GM19239 (cell line): ENCODE measurements around the gene SPDL1.

Source experiments
- DNase-seq: peaks from one replicate; pipeline ENCODE4 v3.0.0; 2011; ENCODE audit warnings: low spot score; ENCODE audit not compliant: insufficient read length
- FAIRE-seq: peaks from 2 replicates; lab custom pipeline; 2011; peaks lifted over from hg19 to GRCh38; lab: Jason Lieb, UNC

SPDL1 gene

GRCh38 chr5:169583424-169584220 lies at the start of gene SPDL1:
SPDL1 (plus strand) TSS chr5:169583773; CDS start chr5:169588417, 4,644 bp downstream.
- FAIRE-seq (peak; percentile 99), DNase-seq (peak; percentile 54)

GRCh38 chr5:169534311-169534880 lies 49.2 kb upstream of the SPDL1 start:
- DNase-seq = no peak
- FAIRE-seq = no peak

- FAIRE-seq = no peak
These were observed 48.6 kb upstream of the SPDL1 start for GRCh38 chr5:169534939-169535338.

GRCh38 chr5:169538944-169539343 lies 44.6 kb upstream of the SPDL1 start:
- no peak for DNase-seq
- no peak for FAIRE-seq

More at GRCh38 chr5:169534939-169535338, 48.6 kb upstream of the SPDL1 start:
- DNase-seq = no peak

- FAIRE-seq = no peak
- no peak for DNase-seq
These were observed 40.8 kb upstream of the SPDL1 start for GRCh38 chr5:169542811-169543210.

GRCh38 chr5:169544264-169544950 lies 39.2 kb upstream of the SPDL1 start:
- DNase-seq (no peak), FAIRE-seq (no peak)

- FAIRE-seq (no peak), DNase-seq (no peak)
These were observed 37.8 kb upstream of the SPDL1 start for GRCh38 chr5:169545762-169546161.

GRCh38 chr5:169546346-169546745 lies 37.2 kb upstream of the SPDL1 start:
- FAIRE-seq (no peak), DNase-seq (no peak)

GRCh38 chr5:169547508-169547907 lies 36.1 kb upstream of the SPDL1 start:
- FAIRE-seq (no peak), DNase-seq (no peak)

- DNase-seq (no peak), FAIRE-seq (no peak)
These were observed 35.3 kb upstream of the SPDL1 start for GRCh38 chr5:169548315-169548714.

GRCh38 chr5:169549453-169550100 lies 34.0 kb upstream of the SPDL1 start:
- no peak for DNase-seq
- no peak for FAIRE-seq

- no peak for DNase-seq
- no peak for FAIRE-seq
These were observed 33.3 kb upstream of the SPDL1 start for GRCh38 chr5:169550227-169550626.

GRCh38 chr5:169551146-169551545 lies 32.4 kb upstream of the SPDL1 start:
- no peak for DNase-seq
- FAIRE-seq = no peak

- FAIRE-seq (no peak), DNase-seq (no peak)
These were observed 31.9 kb upstream of the SPDL1 start for GRCh38 chr5:169551696-169552095.

- FAIRE-seq (no peak), DNase-seq (no peak)
These were observed 29.3 kb upstream of the SPDL1 start for GRCh38 chr5:169554251-169554650.

- FAIRE-seq = no peak
These were observed 25.7 kb upstream of the SPDL1 start for GRCh38 chr5:169557838-169558237.

GRCh38 chr5:169561893-169562292 lies 21.7 kb upstream of the SPDL1 start:
- DNase-seq = no peak
- no peak for FAIRE-seq

More at GRCh38 chr5:169557838-169558237, 25.7 kb upstream of the SPDL1 start:
- no peak for DNase-seq

- no peak for DNase-seq
- FAIRE-seq = no peak
These were observed 20.2 kb upstream of the SPDL1 start for GRCh38 chr5:169563369-169563768.

GRCh38 chr5:169566202-169566601 lies 17.4 kb upstream of the SPDL1 start:
- no peak for DNase-seq

GRCh38 chr5:169567079-169567478 lies 16.5 kb upstream of the SPDL1 start:
- FAIRE-seq = no peak
- DNase-seq = no peak

More at GRCh38 chr5:169566202-169566601, 17.4 kb upstream of the SPDL1 start:
- FAIRE-seq = no peak

- DNase-seq = no peak
- FAIRE-seq = no peak
These were observed 14.1 kb upstream of the SPDL1 start for GRCh38 chr5:169569513-169569912.
